ENCODE data around the gene PDCD4.

GRCh38 chr10:110887560-110887959, 15.8 kb downstream of the PDCD4 start:
- TF ChIP-seq, protein P1, sequence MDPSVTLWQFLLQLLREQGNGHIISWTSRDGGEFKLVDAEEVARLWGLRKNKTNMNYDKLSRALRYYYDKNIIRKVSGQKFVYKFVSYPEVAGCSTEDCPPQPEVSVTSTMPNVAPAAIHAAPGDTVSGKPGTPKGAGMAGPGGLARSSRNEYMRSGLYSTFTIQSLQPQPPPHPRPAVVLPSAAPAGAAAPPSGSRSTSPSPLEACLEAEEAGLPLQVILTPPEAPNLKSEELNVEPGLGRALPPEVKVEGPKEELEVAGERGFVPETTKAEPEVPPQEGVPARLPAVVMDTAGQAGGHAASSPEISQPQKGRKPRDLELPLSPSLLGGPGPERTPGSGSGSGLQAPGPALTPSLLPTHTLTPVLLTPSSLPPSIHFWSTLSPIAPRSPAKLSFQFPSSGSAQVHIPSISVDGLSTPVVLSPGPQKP (IDR thresholded peaks at IDR 0.05; ENCODE audit: borderline replicate concordance, low read depth, low read length), result no peak
- TF ChIP-seq, protein P2, sequence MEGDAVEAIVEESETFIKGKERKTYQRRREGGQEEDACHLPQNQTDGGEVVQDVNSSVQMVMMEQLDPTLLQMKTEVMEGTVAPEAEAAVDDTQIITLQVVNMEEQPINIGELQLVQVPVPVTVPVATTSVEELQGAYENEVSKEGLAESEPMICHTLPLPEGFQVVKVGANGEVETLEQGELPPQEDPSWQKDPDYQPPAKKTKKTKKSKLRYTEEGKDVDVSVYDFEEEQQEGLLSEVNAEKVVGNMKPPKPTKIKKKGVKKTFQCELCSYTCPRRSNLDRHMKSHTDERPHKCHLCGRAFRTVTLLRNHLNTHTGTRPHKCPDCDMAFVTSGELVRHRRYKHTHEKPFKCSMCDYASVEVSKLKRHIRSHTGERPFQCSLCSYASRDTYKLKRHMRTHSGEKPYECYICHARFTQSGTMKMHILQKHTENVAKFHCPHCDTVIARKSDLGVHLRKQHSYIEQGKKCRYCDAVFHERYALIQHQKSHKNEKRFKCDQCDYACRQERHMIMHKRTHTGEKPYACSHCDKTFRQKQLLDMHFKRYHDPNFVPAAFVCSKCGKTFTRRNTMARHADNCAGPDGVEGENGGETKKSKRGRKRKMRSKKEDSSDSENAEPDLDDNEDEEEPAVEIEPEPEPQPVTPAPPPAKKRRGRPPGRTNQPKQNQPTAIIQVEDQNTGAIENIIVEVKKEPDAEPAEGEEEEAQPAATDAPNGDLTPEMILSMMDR (conservative IDR thresholded peaks at IDR 0.05; ENCODE audit: low read depth, low read length), result no peak
- TF ChIP-seq POLR2A (IDR thresholded peaks at IDR 0.05; ENCODE audit: low read depth, low read length), result no peak
- TF ChIP-seq RCOR1 (IDR thresholded peaks at IDR 0.05; ENCODE audit: insufficient replicate concordance, low read length), result no peak
- TF ChIP-seq MXI1 (IDR thresholded peaks at IDR 0.05; ENCODE audit: borderline replicate concordance, low read depth, low read length), result no peak

Measured in IMR-90 (cell line).